A673 (cell line): ENCODE data around the gene F2RL3. TPM values are rescaled to one million over a fixed set of nuclear protein-coding genes. Genes with fewer than 3 reads are reported as not detected.
A peak's percentile ranks its signal among the peaks of the same experiment; 100 is the strongest.

ENCODE experiments used
- BruUV-seq: library from RNA; stranded (reverse); fragments of 400-500 nt; replicated peaks from 2 replicates; lab custom pipeline; 2021; lab: Mats Ljungman, UMichigan
- CTCF ChIA-PET: fragments of 300-600 bp; sonication (Branson Sonifier 250); formaldehyde crosslinking; loops from one replicate; lab custom pipeline; 2022; ENCODE audit warnings: antibody characterized with exemption; lab: Charles Lee
- POLR2A ChIA-PET: fragments of 300-600 bp; sonication (Branson Sonifier 250); formaldehyde crosslinking; loops from one replicate; lab custom pipeline; 2022; ENCODE audit warnings: antibody characterized with exemption; ENCODE audit not compliant: low non-redundant PET; lab: Charles Lee
- DNase-seq: peaks from one replicate; pipeline ENCODE4 v3.0.0-alpha.2; 2015; ENCODE audit warnings: low spot score
- H3K27ac ChIP-seq: fragments of 200-600 bp; sonication (generic); 2 replicates; pipeline ENCODE4 v1.5.1; 2016; ENCODE audit warnings: mixed run types, low read depth, mild to moderate bottlenecking, mixed read lengths, antibody characterized with exemption, low read length; ENCODE audit not compliant: poor library complexity, severe bottlenecking
- H3K27me3 ChIP-seq: fragments of 200-600 bp; sonication (generic); replicated peaks from 2 replicates; pipeline ENCODE4 v1.6.1; 2017; ENCODE audit warnings: mixed run types, low read depth, mild to moderate bottlenecking, mixed read lengths, antibody characterized with exemption, low read length; ENCODE audit not compliant: insufficient read depth, poor library complexity
- H3K36me3 ChIP-seq: fragments of 200-600 bp; sonication (generic); 2 replicates; pipeline ENCODE4 v1.6.1; 2016; ENCODE audit warnings: mixed run types, mild to moderate bottlenecking, mixed read lengths, antibody characterized with exemption, low read length; ENCODE audit not compliant: insufficient read depth, poor library complexity, severe bottlenecking
- H3K4me1 ChIP-seq: fragments of 200-600 bp; sonication (generic); 2 replicates; pipeline ENCODE4 v1.6.1; 2017; ENCODE audit warnings: mixed run types, mild to moderate bottlenecking, mixed read lengths, antibody characterized with exemption, low read length; ENCODE audit not compliant: insufficient read depth, poor library complexity, severe bottlenecking
- H3K4me3 ChIP-seq: fragments of 200-600 bp; sonication (generic); 2 replicates; pipeline ENCODE4 v1.5.1; 2016; ENCODE audit warnings: low read depth, mixed run types, mild to moderate bottlenecking, mixed read lengths, low read length; ENCODE audit not compliant: poor library complexity, severe bottlenecking
- H3K9me3 ChIP-seq: fragments of 200-600 bp; sonication (generic); 2 replicates; pipeline ENCODE4 v1.6.1; 2016; ENCODE audit warnings: mixed run types, low read depth, mild to moderate bottlenecking, mixed read lengths, antibody characterized with exemption, low read length; ENCODE audit not compliant: poor library complexity, severe bottlenecking
- CTCF ChIP-seq: fragments of 300-800, 200-600 bp; sonication (generic); conservative IDR thresholded peaks from 2 replicates; pipeline ENCODE4 v1.5.1; 2017; ENCODE audit warnings: low read depth, mild to moderate bottlenecking, antibody characterized with exemption, low read length, moderate library complexity, mixed read lengths
- EZH2 ChIP-seq: fragments of 200-600 bp; sonication (generic); IDR thresholded peaks from 2 replicates; pipeline ENCODE4 v1.6.1; 2017; ENCODE audit warnings: borderline replicate concordance, low read depth, mild to moderate bottlenecking, mixed read lengths, antibody characterized with exemption, low read length; ENCODE audit not compliant: poor library complexity, severe bottlenecking
- intact Hi-C: fragments of 100-400 bp; cut with micrococcal nuclease; formaldehyde crosslinking; loops from one replicate; pipeline ENCODE4 v1.10.0; 2022; ENCODE audit not compliant: unreplicated experiment
- total RNA-seq: library from RNA; stranded (reverse); gene quantifications from 2 replicates; pipeline ENCODE4 v1.2.3, GENCODE V29; 2021

F2RL3 gene
- total RNA-seq, 1 experiment from 2014 or later, result not detected

DNA sequence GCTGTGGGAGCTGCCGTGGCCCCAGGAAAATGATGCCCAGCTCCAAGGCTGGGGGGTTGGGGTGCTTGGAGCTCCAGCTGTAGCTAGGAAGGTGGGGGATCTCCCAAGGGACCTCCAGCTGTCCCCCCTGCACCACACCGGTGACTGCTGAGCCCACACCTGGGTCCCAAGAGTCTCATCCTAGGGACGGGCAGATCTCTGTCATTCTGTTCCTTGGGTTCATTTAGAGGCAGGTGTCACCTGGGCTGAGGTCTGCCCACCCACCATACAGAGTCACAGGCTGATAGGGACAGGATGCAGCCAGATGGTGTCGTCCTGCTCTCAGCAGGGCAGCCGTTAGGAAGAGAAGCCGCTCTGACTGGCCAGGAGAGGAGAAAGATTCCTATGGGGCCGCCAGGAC lies 5.3 kb downstream of the F2RL3 start:
- BruUV-seq, result no TSS peak
- no peak overlapping the region for H3K4me3 ChIP-seq
- peaks cover 11% of the 10 kb centered on the region for H3K4me1 ChIP-seq
- ChIA-PET POLR2A (interaction anchor here (0.8 kb wide), 1 partner anchor 1946 kb away, joined by 3 read pairs; no protein-coding TSS in a partner anchor), CTCF (no interaction called here)
- intact Hi-C loops, result no loop called here
- H3K27ac ChIP-seq, result no peak overlapping the region
- H3K36me3 ChIP-seq, result no peaks in the 10 kb centered on the region
- TF ChIP-seq CTCF (no peak), EZH2 (no peak)
- H3K9me3 ChIP-seq, result no peaks in the 10 kb centered on the region
- DNase-seq, result no peak
- H3K27me3 ChIP-seq, result no peaks in the 10 kb centered on the region

GRCh38 chr19:16895467-16896145 lies 6.8 kb downstream of the F2RL3 start:
- CTCF ChIA-PET, result no interaction called here
- BruUV-seq, result no TSS peak
- DNase-seq, result no peak
- H3K27me3 ChIP-seq, result no peaks in the 10 kb centered on the region
- H3K4me1 ChIP-seq, result peaks cover 11% of the 10 kb centered on the region
- H3K36me3 ChIP-seq, result no peaks in the 10 kb centered on the region
- no peak overlapping the region for H3K27ac ChIP-seq
- H3K9me3 ChIP-seq, result no peaks in the 10 kb centered on the region
- TF ChIP-seq EZH2 (no peak), CTCF (no peak)
- H3K4me3 ChIP-seq, result peak overlapping the region; percentile 51
- POLR2A ChIA-PET, result no interaction called here
- intact Hi-C loops, result no loop called here

GRCh38 chr19:16896146-16897028 lies 7.6 kb downstream of the F2RL3 start:
- no peak overlapping the region for H3K27ac ChIP-seq
- BruUV-seq, result no TSS peak

More at GRCh38 chr19:16896146-16897028, 7.6 kb downstream of the F2RL3 start:
- H3K36me3 ChIP-seq, result no peaks in the 10 kb centered on the region
- H3K27me3 ChIP-seq, result no peaks in the 10 kb centered on the region
- no peaks in the 10 kb centered on the region for H3K9me3 ChIP-seq
- CTCF ChIA-PET, result no interaction called here
- POLR2A ChIA-PET, result no interaction called here
- peaks cover 11% of the 10 kb centered on the region for H3K4me1 ChIP-seq
- no peak for TF ChIP-seq CTCF
- TF ChIP-seq EZH2, result no peak
- DNase-seq, result no peak
- H3K4me3 ChIP-seq, result peak overlapping the region; percentile 51
- intact Hi-C loops, result no loop called here
